Measurements from ENCODE around the gene PLOD3.

Gene PLOD3

GRCh38 chr7:101241015-101241363 lies 23.6 kb upstream of the PLOD3 start:
- no peak for TF ChIP-seq CTCF (IDR thresholded peaks at IDR 0.05)
- Histone ChIP-seq H3K27ac (peak overlapping the region in 1 of 2 donors; percentile 85), H3K4me3 (no peak overlapping the region)
- no peak for DNase-seq (ENCODE audit: low spot score)

GRCh38 chr7:101240226-101241014 lies 23.0 kb upstream of the PLOD3 start:
- DNase-seq (ENCODE audit: low spot score): no peak
- no peak for TF ChIP-seq CTCF (IDR thresholded peaks at IDR 0.05)
- H3K27ac ChIP-seq: peak overlapping the region in 1 of 2 donors; percentile 85
- H3K4me3 ChIP-seq: no peak overlapping the region

GRCh38 chr7:101239951-101240220 lies 22.5 kb upstream of the PLOD3 start:
- H3K27ac ChIP-seq: peak overlapping the region in 1 of 2 donors; percentile 85
- DNase-seq (ENCODE audit: low spot score): no peak
- no peak overlapping the region for H3K4me3 ChIP-seq

GRCh38 chr7:101239191-101239950 lies 22.0 kb upstream of the PLOD3 start:
- TF ChIP-seq CTCF (IDR thresholded peaks at IDR 0.05): no peak
- DNase-seq (ENCODE audit: low spot score): no peak
- Histone ChIP-seq H3K4me3 (no peak overlapping the region), H3K27ac (peak overlapping the region in 1 of 2 donors; percentile 85)

More at GRCh38 chr7:101239951-101240220, 22.5 kb upstream of the PLOD3 start:
- TF ChIP-seq CTCF (IDR thresholded peaks at IDR 0.05): no peak

GRCh38 chr7:101238226-101239182 lies 21.1 kb upstream of the PLOD3 start:
- Histone ChIP-seq H3K4me3 (peak overlapping the region; percentile 52), H3K27ac (peak overlapping the region; percentile 54 to 85)
- no peak for TF ChIP-seq CTCF (IDR thresholded peaks at IDR 0.05)
- DNase-seq (ENCODE audit: low spot score): no peak

GRCh38 chr7:101237206-101238067 lies 20.1 kb upstream of the PLOD3 start, which contains the start of gene CLDN15:
CLDN15 (minus strand) TSS chr7:101237802; CDS start chr7:101237581, 221 bp downstream.
- no peak for TF ChIP-seq CTCF (IDR thresholded peaks at IDR 0.05)
- Histone ChIP-seq H3K4me3 (peak within 1 kb of the TSS; percentile 52), H3K27ac (peak within 1 kb of the TSS; percentile 54 to 85)
- no peak for DNase-seq (ENCODE audit: low spot score)

Measured in coronary artery (tissue), 2 donors.